Loucy (cell line): ENCODE results near the gene MYO3A.

Experiments
- H2AFZ ChIP-seq: fragments of 200-600 bp; sonication (generic); 2 replicates; pipeline ENCODE4 v1.6.0; 2016; ENCODE audit warnings: antibody characterized with exemption, mild to moderate bottlenecking, low read length, moderate library complexity
- H3F3A ChIP-seq: fragments of 200-600 bp; 2 replicates; pipeline ENCODE4 v1.6.0; 2016; ENCODE audit warnings: antibody characterized with exemption, low read depth, mild to moderate bottlenecking
- H3K27me3 ChIP-seq: fragments of 200-600 bp; sonication (generic); 2 replicates; pipeline ENCODE4 v1.6.1; 2014; ENCODE audit warnings: low read length, mild to moderate bottlenecking; ENCODE audit not compliant: insufficient read depth, poor library complexity, severe bottlenecking
- H3K36me3 ChIP-seq: fragments of 200-600 bp; sonication (generic); 2 replicates; pipeline ENCODE4 v1.6.1; 2016; ENCODE audit warnings: low read length; ENCODE audit not compliant: insufficient read depth
- H3K4me1 ChIP-seq: fragments of 200-600 bp; sonication (generic); 2 replicates; pipeline ENCODE4 v1.5.1; 2014; ENCODE audit warnings: low read length, mild to moderate bottlenecking; ENCODE audit not compliant: insufficient read depth, poor library complexity, severe bottlenecking
- H3K4me2 ChIP-seq: fragments of 200-600 bp; sonication (generic); 2 replicates; pipeline ENCODE4 v1.6.0; 2014; ENCODE audit warnings: antibody characterized with exemption, low read length, low read depth, mild to moderate bottlenecking; ENCODE audit not compliant: poor library complexity, severe bottlenecking
- H3K4me3 ChIP-seq: fragments of 200-600 bp; sonication (generic); 2 replicates; pipeline ENCODE4 v1.5.1; 2014; ENCODE audit warnings: low read length, mild to moderate bottlenecking, mixed read lengths; ENCODE audit not compliant: poor library complexity, severe bottlenecking
- H3K79me2 ChIP-seq: fragments of 200-600 bp; sonication (generic); 2 replicates; pipeline ENCODE4 v1.6.1; 2014; ENCODE audit warnings: low read length; ENCODE audit not compliant: insufficient read depth
- H3K9ac ChIP-seq: fragments of 200-600 bp; sonication (generic); 2 replicates; pipeline ENCODE4 v1.6.0; 2014; ENCODE audit warnings: mild to moderate bottlenecking, low read depth, low read length, moderate library complexity; ENCODE audit not compliant: poor library complexity, severe bottlenecking
- H3K9me2 ChIP-seq: fragments of 200-600 bp; sonication (generic); replicated peaks from 2 replicates; pipeline ENCODE4 v1.6.1; 2016; ENCODE audit warnings: low read depth, low read length, mixed read lengths
- H3K9me3 ChIP-seq: fragments of 200-600 bp; sonication (generic); 2 replicates; pipeline ENCODE4 v1.6.1; 2014; ENCODE audit warnings: mild to moderate bottlenecking, antibody characterized with exemption, low read length, low read depth; ENCODE audit not compliant: insufficient read depth
- H4K20me1 ChIP-seq: fragments of 200-600 bp; sonication (generic); 2 replicates; pipeline ENCODE4 v1.6.0; 2014; ENCODE audit warnings: antibody characterized with exemption, low read length, mild to moderate bottlenecking; ENCODE audit not compliant: insufficient read depth, poor library complexity, severe bottlenecking
- CTCF ChIP-seq: fragments of 200-600 bp; sonication (generic); conservative IDR thresholded peaks from 2 replicates; pipeline ENCODE4 v1.5.1; 2014; ENCODE audit warnings: mild to moderate bottlenecking, antibody characterized with exemption, low read length
- EZH2phosphoT487 ChIP-seq: fragments of 200-600 bp; IDR thresholded peaks from 2 replicates; pipeline ENCODE4 v1.6.1; 2018; ENCODE audit warnings: antibody characterized with exemption, mild to moderate bottlenecking, moderate library complexity, borderline replicate concordance

MYO3A gene

GRCh38 chr10:25912866-25913265 is 21.2 kb upstream of the MYO3A start:
- no peaks in the 10 kb centered on the region for H3K9me3 ChIP-seq
- no peaks in the 10 kb centered on the region for H3K36me3 ChIP-seq
- H3K27me3 ChIP-seq, result no peaks in the 10 kb centered on the region
- H2AFZ ChIP-seq, result no peak overlapping the region
- H3K9ac ChIP-seq, result no peak overlapping the region
- no peak overlapping the region for H3K4me2 ChIP-seq
- H4K20me1 ChIP-seq, result no peaks in the 10 kb centered on the region
- no peaks in the 10 kb centered on the region for H3F3A ChIP-seq
- H3K4me1 ChIP-seq, result no peaks in the 10 kb centered on the region
- no peaks in the 10 kb centered on the region for H3K9me2 ChIP-seq
- H3K79me2 ChIP-seq, result no peaks in the 10 kb centered on the region
- no peak overlapping the region for H3K4me3 ChIP-seq
- no peak for TF ChIP-seq EZH2phosphoT487
- no peak for TF ChIP-seq CTCF

- no peak overlapping the region for H3K9ac ChIP-seq
- no peaks in the 10 kb centered on the region for H3K9me2 ChIP-seq
- no peaks in the 10 kb centered on the region for H3K9me3 ChIP-seq
- no peaks in the 10 kb centered on the region for H3K27me3 ChIP-seq
- H3K4me3 ChIP-seq, result no peak overlapping the region
- no peak overlapping the region for H2AFZ ChIP-seq
- no peaks in the 10 kb centered on the region for H3F3A ChIP-seq
- no peaks in the 10 kb centered on the region for H4K20me1 ChIP-seq
- no peaks in the 10 kb centered on the region for H3K4me1 ChIP-seq
- TF ChIP-seq CTCF (no peak), EZH2phosphoT487 (no peak)
- H3K36me3 ChIP-seq, result no peaks in the 10 kb centered on the region
- no peaks in the 10 kb centered on the region for H3K79me2 ChIP-seq
- no peak overlapping the region for H3K4me2 ChIP-seq
Observed at GRCh38 chr10:25914776-25915175, 19.3 kb upstream of the MYO3A start.

- Histone ChIP-seq H3K9ac (no peak overlapping the region), H3K79me2 (no peaks in the 10 kb centered on the region), H2AFZ (no peak overlapping the region), H3K9me3 (no peaks in the 10 kb centered on the region), H3K27me3 (no peaks in the 10 kb centered on the region), H4K20me1 (no peaks in the 10 kb centered on the region), H3K9me2 (no peaks in the 10 kb centered on the region), H3K4me1 (no peaks in the 10 kb centered on the region), H3K4me2 (no peak overlapping the region), H3F3A (no peaks in the 10 kb centered on the region), H3K4me3 (no peak overlapping the region), H3K36me3 (no peaks in the 10 kb centered on the region)
- TF ChIP-seq EZH2phosphoT487 (no peak), CTCF (no peak)
Observed at GRCh38 chr10:25934621-25935139, 651 bp downstream of the MYO3A start.
